IMR-90 (cell line): ENCODE results near the gene GPC2. TPM values are rescaled to one million over a fixed set of nuclear protein-coding genes. Genes with fewer than 3 reads are reported as not detected.

Experiments
- ATAC-seq: fragments of 200-7000 bp; cut with Tn5 transposase; 2 replicates; pipeline ENCODE4 v1.9.1; 2020; ENCODE audit warnings: low read depth, mild to moderate bottlenecking, moderate library complexity
- BruUV-seq: library from RNA; stranded (reverse); fragments of 400-500 nt; replicated peaks from 2 replicates; lab custom pipeline; 2021; lab: Mats Ljungman, UMichigan
- CTCF ChIA-PET: fragments of 300-600 bp; formaldehyde crosslinking; extraction: SDS; loops from one replicate; lab custom pipeline; 2021; ENCODE audit warnings: antibody characterized with exemption; lab: Yijun Ruan, JAX
- POLR2A ChIA-PET: fragments of 300-600 bp; sonication (Branson Sonifier 250); formaldehyde crosslinking; loops from one replicate; lab custom pipeline; 2022; ENCODE audit warnings: antibody characterized with exemption; ENCODE audit not compliant: unreplicated experiment; lab: Charles Lee
- DNase-seq: peaks from one replicate; pipeline ENCODE4 v3.0.0; 2013
- H2AFZ ChIP-seq: replicated peaks from 2 replicates; pipeline ENCODE3; 2013; ENCODE audit warnings: low read length, mild to moderate bottlenecking; ENCODE audit not compliant: poor library complexity
- H2AK5ac ChIP-seq: 2 replicates; pipeline ENCODE4 v1.6.1; 2013; ENCODE audit warnings: low read depth, low read length, inconsistent platforms
- H2AK9ac ChIP-seq: replicated peaks from 2 replicates; pipeline ENCODE3; 2013; ENCODE audit warnings: mild to moderate bottlenecking, low read depth, low read length, moderate library complexity; ENCODE audit not compliant: poor library complexity
- H2BK120ac ChIP-seq: 2 replicates; pipeline ENCODE4 v1.6.1; 2013; ENCODE audit warnings: low read depth, low read length, inconsistent platforms
- H2BK15ac ChIP-seq: 3 replicates; pipeline ENCODE4 v1.6.1; 2013; ENCODE audit warnings: low read depth, low read length, inconsistent platforms
- H2BK20ac ChIP-seq: 2 replicates; pipeline ENCODE4 v1.6.1; 2013; ENCODE audit warnings: low read depth, mild to moderate bottlenecking, inconsistent platforms, low read length, moderate library complexity
- H2BK5ac ChIP-seq: 2 replicates; pipeline ENCODE4 v1.6.1; 2013; ENCODE audit warnings: mild to moderate bottlenecking, low read depth, low read length, inconsistent platforms; ENCODE audit not compliant: poor library complexity, severe bottlenecking
- H3K14ac ChIP-seq: replicated peaks from 2 replicates; pipeline ENCODE4 v1.6.1; 2013; ENCODE audit warnings: low read depth, low read length, inconsistent platforms
- H3K18ac ChIP-seq: 2 replicates; pipeline ENCODE4 v1.6.1; 2013; ENCODE audit warnings: low read depth, low read length, control low read depth
- H3K23ac ChIP-seq: 2 replicates; pipeline ENCODE4 v1.6.1; 2013; ENCODE audit warnings: low read depth, low read length, inconsistent platforms
- H3K27ac ChIP-seq: 2 replicates; pipeline ENCODE4 v1.5.1; 2013; ENCODE audit warnings: mild to moderate bottlenecking, control low read depth, low read length; ENCODE audit not compliant: insufficient read depth
- H3K27me3 ChIP-seq: 2 replicates; pipeline ENCODE4 v1.6.1; 2013; ENCODE audit warnings: low read length; ENCODE audit not compliant: control insufficient read depth, insufficient read depth
- H3K36me3 ChIP-seq: 2 replicates; pipeline ENCODE4 v1.6.1; 2013; ENCODE audit warnings: low read length, mixed read lengths; ENCODE audit not compliant: control insufficient read depth, insufficient read depth
- H3K4ac ChIP-seq: 2 replicates; pipeline ENCODE4 v1.6.1; 2013; ENCODE audit warnings: low read depth, low read length, inconsistent platforms
- H3K4me1 ChIP-seq: 2 replicates; pipeline ENCODE4 v1.6.1; 2013; ENCODE audit warnings: low read length, mixed read lengths; ENCODE audit not compliant: control insufficient read depth, insufficient read depth
- H3K4me2 ChIP-seq: 2 replicates; pipeline ENCODE4 v1.6.1; 2013; ENCODE audit warnings: low read depth, mild to moderate bottlenecking, control low read depth, low read length, moderate library complexity
- H3K4me3 ChIP-seq: 2 replicates; pipeline ENCODE4 v1.5.1; 2013; ENCODE audit warnings: low read depth, mild to moderate bottlenecking, control low read depth, low read length, moderate library complexity; ENCODE audit not compliant: insufficient read depth
- H3K56ac ChIP-seq: 2 replicates; pipeline ENCODE4 v1.6.1; 2013; ENCODE audit warnings: low read length, inconsistent platforms; ENCODE audit not compliant: insufficient read depth; ENCODE audit errors: extremely low read depth
- H3K79me1 ChIP-seq, 2 experiments: 2 replicates each; pipeline ENCODE4 v1.6.1; 2013; ENCODE audit warnings: low read length in 2 of 2, inconsistent platforms in 1 of 2, low read depth in 1 of 2
- H3K9ac ChIP-seq: 2 replicates; pipeline ENCODE4 v1.6.1; 2013; ENCODE audit warnings: low read depth, low read length, control low read depth
- H3K9me1 ChIP-seq: 2 replicates; pipeline ENCODE4 v1.6.1; 2013; ENCODE audit warnings: low read length, inconsistent platforms; ENCODE audit not compliant: insufficient read depth
- H3K9me3 ChIP-seq: 2 replicates; pipeline ENCODE4 v1.6.1; 2013; ENCODE audit warnings: low read length; ENCODE audit not compliant: control insufficient read depth, insufficient read depth
- H4K20me1 ChIP-seq: 2 replicates; pipeline ENCODE4 v1.6.1; 2013; ENCODE audit warnings: low read length, inconsistent platforms; ENCODE audit not compliant: insufficient read depth
- H4K5ac ChIP-seq: 2 replicates; pipeline ENCODE4 v1.6.1; 2013; ENCODE audit warnings: mild to moderate bottlenecking, low read depth, low read length, control low read depth
- H4K8ac ChIP-seq, 2 experiments: 2 replicates each; pipeline ENCODE4 v1.6.1; 2013; ENCODE audit warnings: low read depth in 2 of 2, low read length in 2 of 2, control low read depth in 1 of 2, inconsistent platforms in 1 of 2
- H4K91ac ChIP-seq: 2 replicates; pipeline ENCODE4 v1.6.1; 2013; ENCODE audit warnings: low read depth, low read length, inconsistent platforms; ENCODE audit not compliant: insufficient read depth
- BHLHE40 ChIP-seq: fragments of 150-350 bp; IDR thresholded peaks from 2 replicates; pipeline ENCODE4 v1.6.1; 2016; ENCODE audit warnings: mild to moderate bottlenecking, low read depth, low read length
- POLR2A ChIP-seq: IDR thresholded peaks from 2 replicates; pipeline ENCODE4 v1.6.1; 2012; ENCODE audit warnings: mild to moderate bottlenecking, low read depth, low read length
- WGBS, 2 experiments: methylation state at CpG; one replicate each; pipeline versions ENCODE4 v1.1.5 to v1.1.7; 2013; ENCODE audit warnings: missing lambda C conversion rate in 2 of 2; ENCODE audit not compliant: insufficient read length in 1 of 2; ENCODE audit errors: extremely low coverage in 2 of 2; 5-methylcytosine and 5-hydroxymethylcytosine counted together
- dilution Hi-C: fragments of 300-500 bp; cut with HindIII; formaldehyde crosslinking; loops from one replicate; pipeline ENCODE4 v1.14.3; 2018; ENCODE audit warnings: low sequenced_read_pairs; ENCODE audit not compliant: unreplicated experiment
- in situ Hi-C: fragments of 300-500 bp; cut with MboI; formaldehyde crosslinking; loops from 3 replicates; pipeline ENCODE4 v1.14.3; 2019; ENCODE audit warnings: low sequenced_read_pairs, inconsistent platforms, mixed read lengths
- intact Hi-C: fragments of 100-400 bp; cut with micrococcal nuclease; formaldehyde crosslinking; loops from 2 replicates; pipeline ENCODE4 v1.10.0; 2022
- polyA plus RNA-seq, 3 experiments: library from polyadenylated mRNA; depleted of rRNA; stranded (reverse); fragments of >200 nt; gene quantifications; 2 replicates each; pipeline ENCODE4 v1.2.3, GENCODE V29; 2012; ENCODE audit warnings: low replicate concordance in 1 of 3
- total RNA-seq: library from RNA; depleted of rRNA; stranded (reverse); fragments of >200 nt; gene quantifications from 2 replicates; pipeline ENCODE4 v1.2.3, GENCODE V29; 2012
- TF ChIP-seq, protein P1 (sequence below): conservative IDR thresholded peaks from 2 replicates; pipeline ENCODE4 v1.5.1; 2012; ENCODE audit warnings: mild to moderate bottlenecking, low read depth, low read length, improper control_type of control experiment

The GPC2 gene
- total and polyA plus RNA-seq, 2 of the 4 experiments (the other 2 are of a cell fraction): 1.8 to 6.0 TPM

DNA sequence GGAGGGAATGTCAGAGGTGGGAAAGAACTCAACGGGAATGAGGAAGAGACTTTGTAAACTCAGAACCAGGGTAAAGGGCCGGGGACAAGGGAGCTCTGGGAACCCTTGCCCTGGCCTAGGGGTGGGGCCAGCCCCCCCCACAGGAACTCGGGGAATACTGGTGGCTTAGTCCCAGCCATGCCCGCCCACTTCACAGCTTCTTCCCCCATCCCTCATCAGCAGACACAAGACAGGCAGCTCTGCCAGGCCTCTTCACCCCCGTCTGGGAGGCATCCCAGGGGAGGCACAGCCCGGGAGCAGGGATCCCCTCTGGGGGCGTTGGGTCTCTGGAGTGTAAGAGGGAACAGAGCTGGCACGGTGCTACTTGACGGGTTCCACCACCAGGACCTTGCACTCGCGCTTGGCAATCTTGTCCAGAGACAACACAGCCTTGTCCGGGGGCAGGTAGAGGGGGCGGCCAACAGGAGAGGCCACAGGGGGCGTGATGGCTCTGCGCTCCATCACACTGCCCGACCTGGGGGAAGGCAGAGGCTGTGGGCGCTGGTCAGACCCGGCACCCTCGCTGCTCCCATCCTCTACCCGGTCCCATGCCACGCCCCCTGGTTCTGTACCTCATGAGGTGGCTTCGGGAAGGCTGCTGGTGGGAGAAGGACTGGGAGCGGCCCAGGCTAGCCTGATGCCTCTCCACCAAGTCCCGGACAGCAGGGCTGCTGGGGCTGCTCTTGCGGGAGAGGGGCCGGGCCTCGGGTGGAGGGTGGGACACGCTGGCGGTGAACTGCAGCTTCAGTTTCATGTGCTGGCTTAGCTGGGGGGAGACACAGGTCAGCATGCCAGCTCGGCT is 22.3 kb downstream of the GPC2 start:
- Histone ChIP-seq H3K9me3 (no peaks in the 10 kb centered on the region), H3K4me3 (no peak overlapping the region), H4K8ac (no peak overlapping the region), H2AK5ac (no peak overlapping the region), H3K14ac (no peak overlapping the region), H3K27me3 (no peaks in the 10 kb centered on the region), H2BK20ac (no peak overlapping the region), H3K4me2 (no peak overlapping the region), H2AK9ac (peak overlapping the region; percentile 15), H3K23ac (no peak overlapping the region), H2BK120ac (no peak overlapping the region), H2AFZ (no peak overlapping the region), H2BK15ac (no peak overlapping the region), H4K20me1 (peaks cover 23% of the 10 kb centered on the region), H3K4me1 (peaks cover 6% of the 10 kb centered on the region), H3K36me3 (peaks cover 42% of the 10 kb centered on the region), H4K5ac (no peak overlapping the region), H4K91ac (no peak overlapping the region), H2BK5ac (no peak overlapping the region), H3K4ac (no peak overlapping the region), H3K18ac (no peak overlapping the region), H3K79me1 (peaks cover 26 to 73% of the 10 kb centered on the region in 2 experiments), H3K9me1 (peaks cover 2% of the 10 kb centered on the region; the same call in 1 of the 2 replicates), H3K56ac (no peak overlapping the region), H3K9ac (no peak overlapping the region), H3K27ac (no peak overlapping the region)
- dilution Hi-C loops: no loop called here
- TF ChIP-seq, protein P1, sequence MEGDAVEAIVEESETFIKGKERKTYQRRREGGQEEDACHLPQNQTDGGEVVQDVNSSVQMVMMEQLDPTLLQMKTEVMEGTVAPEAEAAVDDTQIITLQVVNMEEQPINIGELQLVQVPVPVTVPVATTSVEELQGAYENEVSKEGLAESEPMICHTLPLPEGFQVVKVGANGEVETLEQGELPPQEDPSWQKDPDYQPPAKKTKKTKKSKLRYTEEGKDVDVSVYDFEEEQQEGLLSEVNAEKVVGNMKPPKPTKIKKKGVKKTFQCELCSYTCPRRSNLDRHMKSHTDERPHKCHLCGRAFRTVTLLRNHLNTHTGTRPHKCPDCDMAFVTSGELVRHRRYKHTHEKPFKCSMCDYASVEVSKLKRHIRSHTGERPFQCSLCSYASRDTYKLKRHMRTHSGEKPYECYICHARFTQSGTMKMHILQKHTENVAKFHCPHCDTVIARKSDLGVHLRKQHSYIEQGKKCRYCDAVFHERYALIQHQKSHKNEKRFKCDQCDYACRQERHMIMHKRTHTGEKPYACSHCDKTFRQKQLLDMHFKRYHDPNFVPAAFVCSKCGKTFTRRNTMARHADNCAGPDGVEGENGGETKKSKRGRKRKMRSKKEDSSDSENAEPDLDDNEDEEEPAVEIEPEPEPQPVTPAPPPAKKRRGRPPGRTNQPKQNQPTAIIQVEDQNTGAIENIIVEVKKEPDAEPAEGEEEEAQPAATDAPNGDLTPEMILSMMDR: no peak
- no peak for TF ChIP-seq BHLHE40
- no peak for TF ChIP-seq POLR2A
- TSS peak; percentile 14 for BruUV-seq
- intact Hi-C loops: no loop called here
- WGBS, 2 experiments: 93% methylated on average over 11 of the region's 30 CpGs; no CpG with 5 or more reads in 1 of the 2 experiments
- ChIA-PET POLR2A (no interaction called here), CTCF (no interaction called here)
- ATAC-seq: no peak
- DNase-seq: no peak
- in situ Hi-C loops: no loop called here
